HG02981 (cell line): Measurements from ENCODE around the gene MFSD1.

Source experiments
- ATAC-seq: cut with Tn5 transposase; IDR thresholded peaks from one replicate; pipeline ENCODE4 v1.9.1; 2021; ENCODE audit warnings: mild to moderate bottlenecking, moderate library complexity; ENCODE audit not compliant: unreplicated experiment

The MFSD1 gene

GRCh38 chr3:158864492-158864891 lies 62.6 kb downstream of the MFSD1 start:
- ATAC-seq, result no peak

GRCh38 chr3:158875700-158876099 lies 73.8 kb downstream of the MFSD1 start:
- no peak for ATAC-seq
